Renal pelvis (tissue), 12 donors: Measurements from ENCODE around the gene MIEF1. TPM values are rescaled to one million over a fixed set of nuclear protein-coding genes. Genes with fewer than 3 reads are reported as not detected.

Experiments used
- DNase-seq: peaks from one replicate; pipeline ENCODE4 v3.0.0-alpha.2; 2013
- long read RNA-seq, 16 experiments: transcript quantifications; one replicate each; lab custom pipeline, GENCODE V29; 2026
- polyA plus RNA-seq, 3 donors: library from polyadenylated mRNA; unstranded; fragments of 120-200 nt; gene quantifications; one replicate each; pipeline ENCODE4 v1.2.1, GENCODE V29; 2013; ENCODE audit not compliant: insufficient read length in 3 of 3

Gene MIEF1
- polyA plus RNA-seq = 10 to 100 TPM; 34.9 to 39.5 (median 36.7) TPM
- long read RNA-seq, donor 1, full-length matches to known transcripts = 4 of 4 reads
- long read RNA-seq, donor 1, partial matches to known transcripts = 0 of 4 reads
- long read RNA-seq, donor 1, other reads (novel, unspliced or antisense) = 0 of 4 reads
- long read RNA-seq, donor 2, full-length matches to known transcripts = 10 of 10 reads
- long read RNA-seq, donor 2, partial matches to known transcripts = 0 of 10 reads
- long read RNA-seq, donor 2, other reads (novel, unspliced or antisense) = 0 of 10 reads
- long read RNA-seq, donor 3, full-length matches to known transcripts = 4 of 11 reads
- long read RNA-seq, donor 3, partial matches to known transcripts = 7 of 11 reads
- long read RNA-seq, donor 3, other reads (novel, unspliced or antisense) = 0 of 11 reads
- long read RNA-seq, donor 4, full-length matches to known transcripts = 3 of 3 reads
- long read RNA-seq, donor 4, partial matches to known transcripts = 0 of 3 reads
- long read RNA-seq, donor 4, other reads (novel, unspliced or antisense) = 0 of 3 reads
- long read RNA-seq, donor 5, partial matches to known transcripts = 0 of 4 reads
- long read RNA-seq, donor 5, other reads (novel, unspliced or antisense) = 0 of 4 reads
- long read RNA-seq, donor 6, full-length matches to known transcripts = 6 of 6 reads
- long read RNA-seq, donor 6, partial matches to known transcripts = 0 of 6 reads
- long read RNA-seq, donor 6, other reads (novel, unspliced or antisense) = 0 of 6 reads
- long read RNA-seq, donor 7, full-length matches to known transcripts = 7 of 7 reads
- long read RNA-seq, donor 7, partial matches to known transcripts = 0 of 7 reads
- long read RNA-seq, donor 7, other reads (novel, unspliced or antisense) = 0 of 7 reads
- long read RNA-seq, donor 8, full-length matches to known transcripts = 3 of 3 reads
- long read RNA-seq, donor 8, partial matches to known transcripts = 0 of 3 reads
- long read RNA-seq, donor 8, other reads (novel, unspliced or antisense) = 0 of 3 reads
- long read RNA-seq, donor 9, full-length matches to known transcripts = 11 of 11 reads
- long read RNA-seq, donor 9, partial matches to known transcripts = 0 of 11 reads
- long read RNA-seq, donor 9, other reads (novel, unspliced or antisense) = 0 of 11 reads
- long read RNA-seq, donor 10, full-length matches to known transcripts = 8 of 8 reads
- long read RNA-seq, donor 10, partial matches to known transcripts = 0 of 8 reads
- long read RNA-seq, donor 10, other reads (novel, unspliced or antisense) = 0 of 8 reads
- long read RNA-seq, donor 11, full-length matches to known transcripts = 3 of 3 reads
- long read RNA-seq, donor 11, partial matches to known transcripts = 0 of 3 reads
- long read RNA-seq, donor 11, other reads (novel, unspliced or antisense) = 0 of 3 reads
- long read RNA-seq, donor 12, full-length matches to known transcripts = 16 of 16 reads
- long read RNA-seq, donor 12, partial matches to known transcripts = 0 of 16 reads
- long read RNA-seq, donor 12, other reads (novel, unspliced or antisense) = 0 of 16 reads
- long read RNA-seq, donor 13, full-length matches to known transcripts = 3 of 13 reads
- long read RNA-seq, donor 13, partial matches to known transcripts = 10 of 13 reads
- long read RNA-seq, donor 13, other reads (novel, unspliced or antisense) = 0 of 13 reads
- long read RNA-seq, donor 14, full-length matches to known transcripts = 17 of 17 reads
- long read RNA-seq, donor 14, partial matches to known transcripts = 0 of 17 reads
- long read RNA-seq, donor 14, other reads (novel, unspliced or antisense) = 0 of 17 reads
- long read RNA-seq, donor 15, full-length matches to known transcripts = 6 of 6 reads
- long read RNA-seq, donor 15, partial matches to known transcripts = 0 of 6 reads
- long read RNA-seq, donor 15, other reads (novel, unspliced or antisense) = 0 of 6 reads
- long read RNA-seq, donor 16, full-length matches to known transcripts = 6 of 6 reads
- long read RNA-seq, donor 16, partial matches to known transcripts = 0 of 6 reads
- long read RNA-seq, donor 16, other reads (novel, unspliced or antisense) = 0 of 6 reads

DNA sequence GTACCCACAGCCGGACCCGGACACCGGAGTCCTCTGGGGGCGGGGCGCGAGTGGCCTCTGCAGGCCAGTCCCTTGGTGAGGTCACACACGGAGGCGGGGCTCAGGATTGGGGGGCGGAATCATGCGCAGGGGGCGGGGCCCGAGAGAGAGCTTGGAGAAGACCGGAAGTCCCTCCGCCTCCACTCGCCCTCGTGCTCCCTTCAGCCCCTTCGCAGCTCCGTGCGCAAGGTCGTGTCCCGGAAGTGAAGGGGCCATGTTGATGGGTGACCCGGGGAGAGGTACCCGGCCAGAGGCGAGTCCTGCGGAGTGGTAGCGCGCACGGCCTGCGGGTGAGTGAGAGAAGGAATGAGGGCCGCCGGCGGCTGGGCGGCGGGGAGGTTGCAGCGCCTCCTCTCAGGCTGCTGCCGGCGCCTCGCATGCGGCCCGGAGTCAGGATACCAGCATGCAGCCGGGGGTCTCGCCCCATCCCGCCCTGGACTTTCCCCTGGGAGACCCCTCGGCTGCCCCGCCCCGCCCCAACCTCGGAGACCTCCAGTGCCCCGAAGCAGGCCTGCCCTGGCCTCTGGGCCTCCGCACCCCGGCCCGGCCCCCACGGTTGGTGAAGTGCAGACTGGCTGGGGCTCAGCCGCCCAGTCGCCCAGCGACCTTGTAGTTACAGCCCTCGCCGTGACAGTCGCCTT is at the start of gene MIEF1:
MIEF1 (plus strand) TSS at position 182 of the 680 bp plus-strand sequence. CDS start 9,005 bp downstream, outside the sequence.
- peak; percentile 97 for DNase-seq

DNA sequence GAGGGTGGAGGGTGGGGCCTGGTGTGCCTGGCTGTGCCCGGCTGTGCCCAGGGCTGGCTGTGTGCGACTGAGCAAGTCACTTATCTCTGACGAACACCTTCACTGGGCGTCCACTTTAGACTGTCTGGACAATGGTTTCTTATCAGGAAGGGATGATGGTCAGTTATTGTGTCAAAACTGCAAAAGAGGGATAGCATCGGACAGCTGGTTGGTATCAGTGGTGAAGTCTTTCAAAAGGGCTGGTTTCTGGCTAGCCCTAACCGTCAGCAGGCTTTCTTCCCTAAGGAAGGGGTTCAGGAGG is 49.4 kb upstream of the MIEF1 start:
- DNase-seq = no peak

DNA sequence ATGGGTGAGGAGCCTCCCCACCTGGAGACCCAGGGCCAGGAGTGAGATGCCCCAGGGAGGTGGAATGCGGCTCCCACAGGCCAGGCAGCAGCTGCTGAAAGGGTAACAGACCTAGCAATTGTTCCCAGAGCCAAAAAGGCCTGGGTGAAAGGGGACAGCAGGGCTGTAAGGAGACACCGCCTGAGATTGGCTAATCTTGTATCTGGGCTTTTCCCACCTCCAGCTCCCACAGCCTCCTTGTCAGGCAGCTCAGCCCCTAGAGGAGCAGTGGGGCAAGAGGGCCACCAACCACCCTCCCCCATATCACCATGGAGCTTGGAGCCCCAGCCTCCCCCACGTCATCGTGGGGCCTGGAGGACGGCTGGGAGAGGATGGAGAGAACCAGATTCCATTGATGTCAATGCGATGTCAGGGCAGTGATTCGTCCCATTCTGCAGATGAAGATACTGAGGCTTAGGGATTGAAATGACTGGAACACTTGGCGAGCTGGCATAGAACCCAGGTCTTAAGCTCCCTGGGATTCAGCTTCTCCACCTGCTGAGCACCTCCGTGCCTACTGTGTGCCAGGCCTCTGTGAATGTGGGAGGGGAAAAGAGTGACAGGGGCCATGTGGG is 48.2 kb upstream of the MIEF1 start:
- DNase-seq = no peak

DNA sequence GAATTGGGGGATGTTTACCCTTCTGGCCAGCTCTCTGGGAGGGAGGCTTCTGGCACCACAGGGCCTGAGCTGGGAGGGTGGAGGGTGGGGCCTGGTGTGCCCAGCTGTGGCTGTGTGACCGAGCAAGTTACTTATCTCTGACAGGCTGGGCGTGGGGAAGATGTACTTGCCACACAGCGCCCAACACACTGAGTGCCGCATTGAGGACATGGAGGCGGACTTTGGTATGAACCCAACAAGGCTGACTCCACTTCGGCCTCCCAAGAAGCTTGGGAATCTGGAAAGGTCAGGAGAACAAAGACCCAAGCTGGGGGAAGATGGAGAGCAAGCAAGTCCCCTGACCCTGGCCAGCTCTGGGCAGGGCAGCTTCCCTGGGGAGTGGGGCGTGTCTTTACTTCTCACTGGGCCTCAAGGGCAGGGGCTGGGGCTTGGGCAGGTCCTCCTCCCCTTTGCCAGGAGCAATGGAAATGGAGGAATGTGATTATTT is 47.7 kb upstream of the MIEF1 start:
- no peak for DNase-seq

DNA sequence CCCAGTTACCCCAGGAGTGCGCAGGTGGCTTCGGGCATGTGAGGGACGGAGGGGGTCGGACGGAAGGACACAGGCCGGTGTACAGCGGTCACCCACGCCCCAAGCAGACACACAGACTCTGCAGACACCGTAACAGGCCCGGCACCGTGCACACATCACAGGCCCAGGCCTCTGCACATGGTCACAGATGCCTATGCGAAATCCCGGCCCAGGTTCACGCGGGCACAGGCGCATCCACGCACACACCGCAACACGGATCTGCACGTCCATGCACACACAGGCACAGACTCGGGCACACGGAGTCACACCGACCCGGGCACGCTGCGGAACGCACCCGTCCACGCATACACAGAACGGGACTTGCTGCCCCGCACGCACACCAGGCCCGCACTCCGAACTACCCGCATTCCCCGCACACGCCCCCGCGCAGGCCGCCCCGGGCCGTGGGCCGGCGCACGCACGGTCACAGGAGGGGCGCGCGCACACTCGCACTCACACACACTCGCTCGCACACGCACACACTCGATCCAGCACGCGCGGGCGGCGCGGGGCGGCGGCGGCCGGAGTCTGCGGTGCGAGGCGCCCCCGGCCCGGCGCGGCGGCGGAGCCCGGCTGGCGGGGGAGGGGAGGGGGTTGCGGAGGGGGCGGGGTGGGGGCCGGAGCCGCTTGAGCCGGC is 45.4 kb upstream of the MIEF1 start, which contains the start of gene MGAT3:
MGAT3 (plus strand) TSS at position 491 of the 676 bp plus-strand sequence. CDS start 30,336 bp downstream, outside the sequence.
- no peak for DNase-seq

DNA sequence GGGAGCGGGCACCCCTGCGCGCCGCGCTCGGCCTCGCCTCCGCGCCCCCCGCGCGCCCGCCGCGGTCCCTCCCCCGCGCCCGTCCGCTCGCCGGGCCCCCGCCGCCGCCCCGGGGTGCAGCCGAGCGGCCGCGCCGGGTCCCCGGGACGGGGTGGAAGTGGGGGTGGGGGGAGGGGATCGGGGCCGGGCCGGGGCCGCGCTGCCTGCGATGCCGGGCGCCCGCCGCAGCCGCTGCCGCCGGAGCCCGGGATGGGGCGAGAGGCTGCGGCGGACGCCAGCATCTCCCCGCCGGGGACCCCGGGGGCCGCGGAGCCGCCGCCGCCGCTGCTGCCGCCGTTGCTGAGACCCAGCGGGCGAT is 44.9 kb upstream of the MIEF1 start:
- DNase-seq = no peak

DNA sequence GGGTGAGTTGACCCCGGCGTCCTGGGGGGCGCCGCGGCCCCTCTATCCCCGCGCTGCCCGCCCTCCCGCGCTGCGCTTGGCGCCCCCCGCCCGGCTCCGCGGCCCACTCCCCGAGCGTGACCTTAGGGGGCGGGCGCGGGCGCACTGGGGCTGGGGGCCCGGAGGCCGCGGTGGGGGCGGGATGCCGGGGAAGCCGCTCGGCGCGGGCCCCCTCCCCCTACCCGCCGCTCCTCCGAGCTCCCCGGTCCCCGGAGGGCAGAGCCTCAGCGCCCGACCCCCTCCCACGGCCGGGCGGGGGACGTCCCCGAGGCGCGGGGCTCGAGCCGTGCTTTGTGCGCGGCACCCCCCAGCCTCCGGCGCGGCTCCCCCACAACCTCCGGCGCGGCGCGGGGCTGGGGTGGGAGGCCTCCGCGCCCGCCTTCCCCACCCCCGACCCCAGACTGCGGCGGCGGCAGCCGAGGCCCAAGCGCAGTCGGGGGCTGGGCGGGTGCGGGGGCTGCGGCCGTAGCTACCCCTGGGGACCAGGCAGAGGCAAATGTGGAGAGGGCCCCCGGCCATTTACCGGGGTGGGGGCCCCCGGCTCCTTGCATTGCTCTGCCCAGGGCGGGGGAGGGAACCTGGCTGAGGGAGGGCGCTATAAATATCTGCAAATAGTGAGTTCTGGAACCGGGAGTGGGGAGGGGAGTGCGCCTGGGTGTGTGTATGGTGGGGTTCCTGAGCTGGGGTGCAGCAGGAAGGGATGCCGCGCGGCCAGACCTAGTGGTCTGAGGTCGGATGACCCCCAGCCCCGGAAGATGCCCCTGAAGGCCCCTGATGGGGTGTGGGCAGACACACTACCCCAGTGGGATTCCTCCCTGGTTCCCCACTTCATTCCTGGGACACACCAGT is 44.3 kb upstream of the MIEF1 start:
- DNase-seq = no peak

DNA sequence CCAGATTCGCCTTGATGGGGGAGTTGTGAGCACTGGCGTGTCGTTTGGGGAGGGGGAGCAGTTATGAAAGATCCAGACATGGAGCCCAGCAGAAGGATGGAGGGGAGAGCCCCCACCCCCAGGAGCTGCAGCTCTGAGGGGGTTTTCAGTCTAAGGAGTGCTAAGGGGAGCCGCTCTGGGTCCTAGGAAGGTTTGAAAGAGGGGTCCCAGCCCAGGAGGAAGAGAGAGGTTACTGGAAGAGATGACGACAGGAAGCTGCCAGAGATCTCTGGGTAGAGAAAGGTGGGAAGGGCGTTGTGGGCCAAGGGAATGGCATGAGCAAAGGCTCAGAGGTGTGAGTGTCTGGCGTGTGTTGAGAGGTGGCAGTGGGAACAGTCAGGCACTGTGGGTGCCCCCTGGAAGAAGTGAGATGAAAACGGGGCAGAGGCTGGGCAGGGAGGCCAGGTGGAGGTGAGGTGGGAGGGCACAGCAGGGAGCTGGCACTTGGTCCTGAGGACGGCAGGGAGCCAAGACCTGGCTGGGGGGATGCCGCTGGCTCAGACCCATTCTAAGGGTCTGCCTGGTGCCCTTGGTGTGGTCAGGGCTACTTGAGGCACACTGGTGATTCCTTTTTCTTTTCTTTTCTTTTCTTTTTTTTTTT is 43.5 kb upstream of the MIEF1 start:
- DNase-seq = no peak

DNA sequence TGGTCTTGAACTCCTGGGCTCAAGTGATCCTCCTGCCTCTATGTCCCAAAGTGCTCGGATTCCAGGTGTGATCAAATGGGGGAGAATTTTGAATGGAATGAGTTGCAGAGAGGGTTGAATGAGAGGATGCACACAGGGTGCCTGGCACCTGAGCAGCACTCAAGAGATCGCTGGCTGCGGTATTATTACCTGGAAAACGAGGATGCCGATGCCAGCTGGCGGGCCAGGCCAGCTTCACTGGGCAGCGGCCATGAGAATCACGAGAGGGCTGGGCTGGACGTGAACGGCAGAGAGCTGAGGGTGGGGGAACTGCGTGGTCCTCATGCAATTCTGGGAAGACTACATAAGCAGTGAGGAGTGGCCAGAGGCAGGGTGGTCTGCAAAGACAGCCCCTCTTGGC is 42.4 kb upstream of the MIEF1 start:
- no peak for DNase-seq

DNA sequence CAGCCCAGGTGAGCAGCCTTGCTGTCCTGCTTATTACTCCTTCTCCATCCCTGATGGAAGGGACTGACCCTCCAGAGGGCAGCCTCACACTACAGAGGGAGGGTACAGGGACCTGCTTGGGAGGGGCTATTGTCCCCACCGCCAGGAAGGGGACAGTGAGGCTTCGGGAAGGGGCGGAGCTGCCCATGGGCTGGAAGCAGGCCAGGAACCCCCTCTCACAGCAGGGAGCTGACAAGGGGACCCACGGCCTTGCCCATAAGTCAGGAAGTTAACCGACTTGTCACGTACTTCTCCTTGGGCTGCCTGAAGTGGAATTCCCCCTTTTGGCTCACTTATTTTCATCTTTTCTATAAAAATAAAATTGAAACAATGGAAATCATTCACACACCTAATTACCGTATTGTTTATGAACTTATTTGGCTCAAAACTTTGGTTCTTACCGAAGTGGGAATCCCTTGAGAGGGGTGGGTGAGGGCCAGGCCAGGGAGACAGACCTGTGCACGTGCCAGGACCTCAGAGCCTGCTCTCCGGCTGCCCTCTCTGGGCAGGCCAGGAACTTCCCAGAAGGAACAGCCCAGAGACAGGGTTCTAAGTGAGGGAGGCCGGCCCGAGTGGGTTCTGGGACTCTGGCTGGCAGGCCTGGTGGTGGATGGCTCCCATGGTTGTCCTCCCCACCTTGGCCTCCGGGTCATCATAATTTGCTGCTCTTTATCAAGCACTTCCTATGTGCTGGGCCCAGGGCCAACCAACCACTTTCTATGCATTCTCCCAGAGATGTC is 39.5 kb upstream of the MIEF1 start:
- DNase-seq = no peak

DNA sequence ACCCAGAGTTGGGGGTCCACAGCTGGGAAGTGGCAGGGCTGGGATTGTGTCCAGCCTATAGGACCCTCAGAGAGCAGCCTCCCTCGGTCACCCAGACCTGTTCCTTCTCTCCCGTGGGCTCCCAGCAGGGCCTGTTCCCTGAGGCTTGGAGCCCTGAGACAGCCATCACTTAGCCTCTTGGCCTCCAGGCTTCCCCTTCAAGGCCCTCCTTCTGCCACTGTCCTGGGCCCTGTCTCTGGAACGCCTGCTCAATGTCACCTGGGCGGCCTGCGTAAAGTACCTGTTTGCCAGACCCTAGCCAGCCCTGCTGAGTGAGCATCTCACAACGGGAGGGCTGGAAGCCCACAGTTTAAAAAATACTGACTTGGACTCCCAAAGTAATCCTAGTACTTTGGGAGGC is 38.8 kb upstream of the MIEF1 start:
- no peak for DNase-seq

DNA sequence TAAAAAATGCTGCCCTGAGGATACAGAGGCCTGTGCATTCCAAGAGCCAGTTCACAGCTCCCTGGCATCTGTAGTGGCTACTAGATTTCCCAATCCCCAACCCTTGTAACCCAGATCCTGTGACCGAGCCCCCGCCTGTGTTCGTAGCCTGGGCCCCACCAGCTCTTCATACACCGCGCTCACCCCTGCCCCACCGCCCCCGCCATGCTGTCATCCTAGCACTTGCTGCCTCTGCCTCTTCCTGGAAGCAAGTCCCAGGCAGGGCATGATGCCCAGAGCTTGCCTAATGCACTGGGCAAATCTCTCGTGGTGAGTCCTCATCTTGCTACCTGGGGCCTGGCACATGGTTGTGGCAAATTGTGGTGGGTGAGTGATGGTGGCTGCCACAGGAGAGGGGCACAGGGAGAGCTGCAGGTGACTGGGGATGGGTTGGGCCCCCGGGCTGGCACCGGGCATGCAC is 38.1 kb upstream of the MIEF1 start:
- no peak for DNase-seq

DNA sequence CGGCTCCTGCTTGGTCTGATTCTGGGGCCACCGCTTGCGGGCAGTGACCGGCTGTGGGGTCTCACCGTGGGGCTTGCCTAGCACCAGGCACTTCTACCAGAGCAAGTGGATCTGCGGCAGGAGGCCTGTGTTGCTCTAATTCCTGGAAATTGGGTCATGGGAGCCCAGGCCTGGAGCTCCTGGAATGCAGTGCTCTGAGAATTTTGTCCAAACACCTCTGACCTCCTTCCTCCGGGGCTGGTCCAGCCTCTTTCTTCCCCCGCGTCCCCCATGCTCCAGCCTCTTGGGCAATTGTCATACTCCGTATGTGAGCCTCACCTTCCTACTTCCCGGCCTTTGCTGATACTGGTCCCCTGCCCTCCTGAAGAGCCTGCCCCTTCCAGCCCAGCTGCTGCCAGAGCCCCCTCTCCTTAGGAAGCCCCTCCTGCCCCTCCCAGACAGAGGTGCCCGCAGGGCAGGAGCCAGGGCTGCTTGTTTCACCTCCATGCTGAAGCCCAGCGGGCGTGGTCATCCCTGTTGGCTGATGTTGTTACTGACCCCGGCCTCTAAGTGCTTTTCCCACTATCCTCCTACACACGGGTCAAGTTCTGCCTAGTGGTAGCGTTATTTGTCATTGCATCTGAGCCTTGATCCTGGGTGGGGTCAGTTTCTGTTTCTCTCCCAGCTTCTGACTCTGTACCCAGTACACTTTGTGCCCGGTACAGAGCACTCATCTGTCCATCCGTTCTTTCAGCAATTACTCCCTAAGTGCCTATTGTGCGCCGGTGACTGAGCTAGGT is 35.7 kb upstream of the MIEF1 start:
- DNase-seq = no peak

DNA sequence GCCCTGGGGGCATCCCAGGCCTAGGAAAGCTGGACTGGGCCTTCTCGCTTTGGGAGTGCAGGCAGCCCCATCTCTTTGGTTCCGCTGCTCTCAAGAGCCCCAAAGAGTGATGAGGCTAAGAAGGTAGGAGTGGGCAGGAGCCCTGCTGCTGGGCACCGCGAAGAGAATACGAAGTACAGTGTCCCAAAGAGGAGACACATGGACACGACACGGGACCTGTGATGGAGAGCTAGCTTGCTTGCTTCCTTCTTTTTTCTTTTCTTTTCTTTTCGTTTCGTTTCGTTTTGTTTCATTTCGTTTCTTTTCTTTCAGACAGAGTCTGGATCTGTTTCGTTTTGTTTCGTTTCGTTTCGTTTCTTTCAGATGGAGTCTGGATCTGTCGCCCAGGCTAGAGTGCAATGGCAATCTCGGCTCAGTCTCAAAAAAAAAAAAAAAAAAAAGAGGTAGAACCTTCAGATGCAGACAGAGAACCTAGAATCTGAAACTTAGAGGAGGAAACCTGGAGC is 34.6 kb upstream of the MIEF1 start:
- DNase-seq = no peak
